Endothelial cell of umbilical vein (primary cell): ENCODE measurements around the gene NFKB1. TPM values are rescaled to one million over a fixed set of nuclear protein-coding genes. Genes with fewer than 3 reads are reported as not detected.

ENCODE experiments used
- BruUV-seq: library from RNA; stranded (reverse); fragments of 400-500 nt; replicated peaks from 2 replicates; lab custom pipeline; 2021; lab: Mats Ljungman, UMichigan
- CTCF ChIA-PET: fragments of 300-600, 350-600 bp; sonication (Branson Sonifier 250); formaldehyde crosslinking; loops from one replicate; lab custom pipeline; 2021; ENCODE audit warnings: antibody characterized with exemption, inconsistent platforms; lab: Charles Lee
- POLR2A ChIA-PET: fragments of 300-600, 350-600 bp; sonication (Branson Sonifier 250); formaldehyde crosslinking; loops from one replicate; lab custom pipeline; 2021; ENCODE audit warnings: antibody characterized with exemption, inconsistent platforms; lab: Charles Lee
- DNase-seq: peaks from one replicate; pipeline ENCODE4 v3.0.0-alpha.2; 2011; ENCODE audit warnings: low read depth, low spot score
- FAIRE-seq: peaks from 2 replicates; lab custom pipeline; 2011; peaks lifted over from hg19 to GRCh38; lab: Jason Lieb, UNC
- H2AFZ ChIP-seq: 2 replicates; pipeline ENCODE4 v1.6.0; 2012; ENCODE audit warnings: low read depth, low read length, control low read depth, inconsistent platforms
- H3K27ac ChIP-seq: 2 replicates; pipeline ENCODE4 v1.5.1; 2011; ENCODE audit warnings: low read depth, mild to moderate bottlenecking, control low read depth, low read length, moderate library complexity; ENCODE audit not compliant: insufficient read depth
- H3K27me3 ChIP-seq, 2 experiments: 2 replicates each; pipeline versions ENCODE4 v1.6.0 to v1.6.1; 2011; ENCODE audit warnings: low read length in 2 of 2, mixed read lengths in 1 of 2; ENCODE audit not compliant: control insufficient read depth in 2 of 2, insufficient read depth in 2 of 2
- H3K36me3 ChIP-seq, 2 experiments: 2 replicates in 1 of 2; 3 replicates in 1 of 2; pipeline ENCODE4 v1.5.1; 2011; ENCODE audit warnings: low read length in 2 of 2, mild to moderate bottlenecking in 1 of 2, moderate library complexity in 1 of 2; ENCODE audit not compliant: control insufficient read depth in 2 of 2, insufficient read depth in 2 of 2; ENCODE audit errors: extremely low read depth in 1 of 2
- H3K4me1 ChIP-seq: 3 replicates; pipeline ENCODE4 v1.5.1; 2011; ENCODE audit warnings: mild to moderate bottlenecking, low read length; ENCODE audit not compliant: control insufficient read depth, insufficient read depth; ENCODE audit errors: extremely low read depth
- H3K4me2 ChIP-seq: 2 replicates; pipeline ENCODE4 v1.6.1; 2011; ENCODE audit warnings: low read length, control low read depth, mixed read lengths; ENCODE audit not compliant: insufficient read depth
- H3K4me3 ChIP-seq, 3 experiments: fragments of 200-600 bp in 1 of 3; sonication (generic), shearing (Covaris generic) in 1 of 3; replicated peaks in 1 of 3; 2 replicates each; pipeline ENCODE4 v1.5.1; 2011 to 2016; ENCODE audit warnings: control low read depth in 3 of 3, low read length in 3 of 3, mild to moderate bottlenecking in 2 of 3, inconsistent platforms in 1 of 3, low read depth in 1 of 3, moderate library complexity in 1 of 3; ENCODE audit not compliant: insufficient read depth in 1 of 3
- H3K79me2 ChIP-seq: 2 replicates; pipeline ENCODE4 v1.6.0; 2012; ENCODE audit warnings: low read length, inconsistent platforms; ENCODE audit not compliant: control insufficient read depth, insufficient read depth
- H3K9ac ChIP-seq: replicated peaks from 2 replicates; pipeline ENCODE3; 2011; ENCODE audit warnings: low read length, control low read depth; ENCODE audit not compliant: insufficient read depth; ENCODE audit errors: extremely low read depth
- H3K9me1 ChIP-seq: replicated peaks from 3 replicates; pipeline ENCODE4 v1.6.0; 2011; ENCODE audit warnings: mild to moderate bottlenecking, low read length; ENCODE audit not compliant: control insufficient read depth, insufficient read depth; ENCODE audit errors: extremely low read depth
- H3K9me3 ChIP-seq: replicated peaks from 2 replicates; pipeline ENCODE4 v1.5.1; 2012; ENCODE audit warnings: low read length, inconsistent platforms; ENCODE audit not compliant: control insufficient read depth, insufficient read depth
- H4K20me1 ChIP-seq: replicated peaks from 2 replicates; pipeline ENCODE3; 2011; ENCODE audit warnings: mild to moderate bottlenecking, low read length; ENCODE audit not compliant: control insufficient read depth, insufficient read depth; ENCODE audit errors: extremely low read depth
- EZH2 ChIP-seq: IDR thresholded peaks from 2 replicates; pipeline ENCODE4 v1.6.1; 2012; ENCODE audit warnings: borderline replicate concordance, low read depth, mild to moderate bottlenecking, moderate library complexity, low read length, inconsistent platforms; ENCODE audit not compliant: severe bottlenecking
- FOS ChIP-seq: IDR thresholded peaks from 2 replicates; pipeline ENCODE4 v1.6.1; 2011; ENCODE audit warnings: mild to moderate bottlenecking, low read length, moderate library complexity, borderline replicate concordance; ENCODE audit not compliant: insufficient read depth
- GATA2 ChIP-seq: IDR thresholded peaks from 2 replicates; pipeline ENCODE4 v1.7.0; 2011; ENCODE audit warnings: low read depth, mild to moderate bottlenecking, moderate library complexity, mixed read lengths, low read length; ENCODE audit not compliant: insufficient read length, insufficient read depth
- JUN ChIP-seq: IDR thresholded peaks from 2 replicates; pipeline ENCODE4 v1.6.1; 2011; ENCODE audit warnings: borderline replicate concordance, low read depth; ENCODE audit not compliant: insufficient read length, insufficient read depth
- MAX ChIP-seq: IDR thresholded peaks from 2 replicates; pipeline ENCODE4 v1.6.1; 2011; ENCODE audit not compliant: insufficient read depth, insufficient read length
- MYC ChIP-seq: IDR thresholded peaks from one replicate; pipeline ENCODE4 v1.6.1; 2011; ENCODE audit warnings: mild to moderate bottlenecking, low read depth, low read length
- POLR2A ChIP-seq: IDR thresholded peaks from 2 replicates; pipeline ENCODE4 v1.6.1; 2012; ENCODE audit warnings: low read depth, mild to moderate bottlenecking, control low read depth, low read length
- POLR2AphosphoS5 ChIP-seq: IDR thresholded peaks from 2 replicates; pipeline ENCODE4 v1.6.1; 2012; ENCODE audit warnings: low read depth, mild to moderate bottlenecking, control low read depth, low read length, moderate library complexity; ENCODE audit not compliant: insufficient read depth
- dilution Hi-C: fragments of 300-500 bp; cut with MboI; formaldehyde crosslinking; loops from one replicate; pipeline ENCODE4 v1.15.0; 2019; ENCODE audit warnings: low sequenced_read_pairs; ENCODE audit not compliant: extremely low pct_ligation_motif_present
- intact Hi-C: fragments of 100-400 bp; cut with micrococcal nuclease; formaldehyde crosslinking; loops from one replicate; pipeline ENCODE4 v1.10.0; 2022
- polyA plus RNA-seq, 4 experiments: library from polyadenylated mRNA; depleted of rRNA in 3 of 4; stranded (reverse) in 3 of 4; unstranded in 1 of 4; fragments of >200 nt; gene quantifications; 2 replicates each; pipeline versions ENCODE4 v1.2.1 to v1.2.3, GENCODE V29; 2011 to 2012; ENCODE audit warnings: missing spikeins in 1 of 4
- total RNA-seq: library from RNA; stranded (reverse); gene quantifications from 2 replicates; pipeline ENCODE4 v1.2.3, GENCODE V29; 2021
- TF ChIP-seq, protein P1 (sequence below), 2 donors: IDR thresholded peaks; 1 replicate in 1 of 2; 2 replicates in 1 of 2; pipeline ENCODE4 v1.5.1; 2011; ENCODE audit warnings: low read length in 2 of 2, mild to moderate bottlenecking in 2 of 2, moderate library complexity in 2 of 2, control low read depth in 1 of 2, inconsistent platforms in 1 of 2, low read depth in 1 of 2; ENCODE audit not compliant: insufficient read depth in 1 of 2; ENCODE audit errors: extremely low read depth in 1 of 2

The NFKB1 gene
- total and polyA plus RNA-seq, 2 donors (not counting 3 experiments of a cell fraction or from before 2014, with no cell fraction given), result 21.3 to 41.4 TPM

DNA sequence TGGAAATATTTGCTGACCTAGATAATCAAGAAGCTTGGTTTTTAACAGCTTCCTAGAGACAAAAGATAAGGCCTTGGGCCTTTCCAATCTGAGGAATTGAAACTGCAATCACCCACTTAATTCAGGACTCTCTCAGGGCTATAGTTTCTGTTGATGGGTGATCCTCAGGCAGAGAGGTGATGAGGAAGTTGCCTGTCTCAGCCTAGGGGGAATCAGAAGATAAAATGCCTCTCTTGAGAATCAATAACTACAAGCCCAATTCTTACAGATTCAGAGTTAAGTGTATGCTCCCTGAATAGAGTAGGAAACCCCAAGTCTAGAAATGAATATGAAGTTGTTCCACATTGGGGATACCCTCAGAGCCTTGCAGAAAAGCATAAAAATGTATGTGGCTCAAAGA, 45.5 kb downstream of the NFKB1 start:
- POLR2A ChIA-PET, result no interaction called here

More for the DNA sequence above, 45.5 kb downstream of the NFKB1 start:
- FAIRE-seq, result no peak
- no peak overlapping the region for H3K9ac ChIP-seq
- no peak overlapping the region for H3K4me3 ChIP-seq
- dilution Hi-C loops, result no loop called here
- DNase-seq, result no peak
- CTCF ChIA-PET, result no interaction called here
- no peaks in the 10 kb centered on the region for H3K9me3 ChIP-seq
- no peaks in the 10 kb centered on the region for H3K9me1 ChIP-seq
- TF ChIP-seq, protein P1, sequence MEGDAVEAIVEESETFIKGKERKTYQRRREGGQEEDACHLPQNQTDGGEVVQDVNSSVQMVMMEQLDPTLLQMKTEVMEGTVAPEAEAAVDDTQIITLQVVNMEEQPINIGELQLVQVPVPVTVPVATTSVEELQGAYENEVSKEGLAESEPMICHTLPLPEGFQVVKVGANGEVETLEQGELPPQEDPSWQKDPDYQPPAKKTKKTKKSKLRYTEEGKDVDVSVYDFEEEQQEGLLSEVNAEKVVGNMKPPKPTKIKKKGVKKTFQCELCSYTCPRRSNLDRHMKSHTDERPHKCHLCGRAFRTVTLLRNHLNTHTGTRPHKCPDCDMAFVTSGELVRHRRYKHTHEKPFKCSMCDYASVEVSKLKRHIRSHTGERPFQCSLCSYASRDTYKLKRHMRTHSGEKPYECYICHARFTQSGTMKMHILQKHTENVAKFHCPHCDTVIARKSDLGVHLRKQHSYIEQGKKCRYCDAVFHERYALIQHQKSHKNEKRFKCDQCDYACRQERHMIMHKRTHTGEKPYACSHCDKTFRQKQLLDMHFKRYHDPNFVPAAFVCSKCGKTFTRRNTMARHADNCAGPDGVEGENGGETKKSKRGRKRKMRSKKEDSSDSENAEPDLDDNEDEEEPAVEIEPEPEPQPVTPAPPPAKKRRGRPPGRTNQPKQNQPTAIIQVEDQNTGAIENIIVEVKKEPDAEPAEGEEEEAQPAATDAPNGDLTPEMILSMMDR (IDR thresholded peaks at IDR 0.05; ENCODE audit: extremely low read depth in 1 of 2, insufficient read depth in 1 of 2, low read depth in 1 of 2, low read length in 2 of 2), result no peak
- TF ChIP-seq GATA2 (no peak), MYC (no peak), MAX (no peak), FOS (no peak), EZH2 (no peak), POLR2A (no peak), POLR2AphosphoS5 (no peak), JUN (no peak)
- no peak overlapping the region for H3K27ac ChIP-seq
- no peaks in the 10 kb centered on the region for H4K20me1 ChIP-seq
- no peak overlapping the region for H2AFZ ChIP-seq
- H3K4me2 ChIP-seq, result no peak overlapping the region
- no peaks in the 10 kb centered on the region for H3K4me1 ChIP-seq
- BruUV-seq, result no TSS peak
- no peaks in the 10 kb centered on the region for H3K27me3 ChIP-seq
- no peaks in the 10 kb centered on the region for H3K79me2 ChIP-seq
- no peaks in the 10 kb centered on the region for H3K36me3 ChIP-seq
- intact Hi-C loops, result no loop called here
